HepG2 (cell line): ENCODE results near the gene ZBTB22. TPM values are rescaled to one million over a fixed set of nuclear protein-coding genes. Genes with fewer than 3 reads are reported as not detected.
A peak's percentile ranks its signal among the peaks of the same experiment; 100 is the strongest.

Experiments
- ARID4A ChIP-seq: sonication (generic); formaldehyde crosslinking; IDR thresholded peaks from 2 replicates; pipeline ENCODE4 v1.5.0; 2020; ENCODE audit warnings: mild to moderate bottlenecking, missing genetic modification reagents, borderline replicate concordance
- CEBPB ChIP-seq: IDR thresholded peaks from 2 replicates; pipeline ENCODE4 v1.6.1; 2011; ENCODE audit warnings: low read depth, low read length, improper control_type of control experiment, borderline replicate concordance
- HNRNPUL1 ChIP-seq: fragments of 200-400 bp; formaldehyde crosslinking; IDR thresholded peaks from 2 replicates; pipeline ENCODE4 v1.6.1; 2017; ENCODE audit warnings: low read depth, mild to moderate bottlenecking, low read length, moderate library complexity
- NONO ChIP-seq, 2 experiments: fragments of 450-650 bp in 1 of 2; sonication (generic) in 1 of 2; formaldehyde crosslinking in 1 of 2; IDR thresholded peaks in 1 of 2; conservative IDR thresholded peaks in 1 of 2; 2 replicates each; pipeline versions ENCODE4 v1.6.1 to v1.8.0; 2017 to 2022; ENCODE audit warnings: mild to moderate bottlenecking in 1 of 2, missing genetic modification reagents in 1 of 2, moderate library complexity in 1 of 2
- PHB2 ChIP-seq: fragments of 450-650 bp; IDR thresholded peaks from 2 replicates; pipeline ENCODE4 v1.6.1; 2018; ENCODE audit not compliant: partially characterized antibody
- REL ChIP-seq: sonication (generic); formaldehyde crosslinking; conservative IDR thresholded peaks from 2 replicates; pipeline ENCODE4 v1.8.0; 2022; ENCODE audit warnings: mild to moderate bottlenecking, missing genetic modification reagents, moderate library complexity
- RXRA ChIP-seq: sonication (generic); formaldehyde crosslinking; IDR thresholded peaks from 2 replicates; pipeline ENCODE4 v1.5.1; 2020; ENCODE audit warnings: missing genetic modification reagents
- SMYD3 ChIP-seq: sonication (generic); formaldehyde crosslinking; IDR thresholded peaks from 2 replicates; pipeline ENCODE4 v1.8.1; 2023; ENCODE audit warnings: mild to moderate bottlenecking, missing genetic modification reagents
- SPEN ChIP-seq: sonication (generic); formaldehyde crosslinking; IDR thresholded peaks from 2 replicates; pipeline ENCODE4 v1.5.1; 2020; ENCODE audit warnings: low read depth, mild to moderate bottlenecking, missing genetic modification reagents
- TBP ChIP-seq: sonication (generic); formaldehyde crosslinking; IDR thresholded peaks from 2 replicates; pipeline ENCODE4 v1.5.0; 2020; ENCODE audit warnings: missing genetic modification reagents
- TRAFD1 ChIP-seq: sonication (generic); formaldehyde crosslinking; IDR thresholded peaks from 2 replicates; pipeline ENCODE4 v1.5.1; 2020; ENCODE audit warnings: missing genetic modification reagents, mild to moderate bottlenecking, borderline replicate concordance
- ZC3H13 ChIP-seq: sonication (generic); formaldehyde crosslinking; IDR thresholded peaks from 2 replicates; pipeline ENCODE4 v1.8.1; 2023; ENCODE audit warnings: mild to moderate bottlenecking, missing genetic modification reagents, moderate library complexity
- ZFP91 ChIP-seq: sonication (generic); formaldehyde crosslinking; IDR thresholded peaks from 2 replicates; pipeline ENCODE4 v1.9.0; 2022; ENCODE audit warnings: missing genetic modification reagents, mild to moderate bottlenecking, borderline replicate concordance
- ZHX1 ChIP-seq: sonication (generic); formaldehyde crosslinking; IDR thresholded peaks from 2 replicates; pipeline ENCODE4 v1.8.1; 2022; ENCODE audit warnings: low read depth, mild to moderate bottlenecking, missing genetic modification reagents
- ZNF136 ChIP-seq: sonication (generic); formaldehyde crosslinking; IDR thresholded peaks from 2 replicates; pipeline ENCODE4 v1.8.1; 2022; ENCODE audit warnings: low read depth, mild to moderate bottlenecking, moderate library complexity, missing genetic modification reagents
- ZNF451 ChIP-seq: sonication (generic); formaldehyde crosslinking; IDR thresholded peaks from 2 replicates; pipeline ENCODE4 v1.5.0; 2020; ENCODE audit warnings: mild to moderate bottlenecking, missing genetic modification reagents
- ZNF496 ChIP-seq: sonication (generic); formaldehyde crosslinking; IDR thresholded peaks from 2 replicates; pipeline ENCODE4 v1.8.1; 2023; ENCODE audit warnings: mild to moderate bottlenecking, moderate library complexity, missing genetic modification reagents; ENCODE audit not compliant: insufficient replicate concordance
- ZNF615 ChIP-seq: sonication (generic); formaldehyde crosslinking; IDR thresholded peaks from 2 replicates; pipeline ENCODE4 v1.5.0; 2020; ENCODE audit warnings: mild to moderate bottlenecking, missing genetic modification reagents, borderline replicate concordance
- polyA plus RNA-seq, 8 experiments: library from polyadenylated mRNA; depleted of rRNA in 3 of 8; stranded (reverse) in 7 of 8; unstranded in 1 of 8; fragments of >200 nt; fragmentation: Illumina TruSeq in 4 of 8; extraction: Trizol in 4 of 8; gene quantifications; 2 replicates each; pipeline versions ENCODE4 v1.2.1 to v1.2.3, GENCODE V29; 2011 to 2016; ENCODE audit warnings: low read depth in 4 of 8, missing spikeins in 1 of 8, mixed read lengths in 1 of 8; ENCODE audit not compliant: insufficient read depth in 1 of 8
- total RNA-seq, 5 experiments: library from RNA; depleted of rRNA; stranded (reverse); fragments of >200 nt; fragmentation: Illumina TruSeq; extraction: Trizol; gene quantifications; 2 replicates each; pipeline ENCODE4 v1.2.3, GENCODE V29; 2016; ENCODE audit warnings: low read depth in 1 of 5

The ZBTB22 gene
- total and polyA plus RNA-seq, 2 of the 13 experiments (the other 11 are each of a cell fraction or from before 2014, with no cell fraction given) = 8.0 to 10.6 TPM

GRCh38 chr6:33296797-33297405, 20.6 kb downstream of the ZBTB22 start (continued):
- TF ChIP-seq ARID4A (CRISPR knock-in tag) = no peak; the same call in 1 of the 2 replicates
- TF ChIP-seq SPEN (CRISPR knock-in tag) = no peak
- no peak for TF ChIP-seq ZNF496 (CRISPR knock-in tag)
- TF ChIP-seq TRAFD1 (CRISPR knock-in tag) = 0 out of 2 replicates have a peak, but pooled peaks have one; percentile 16
- no peak for TF ChIP-seq TBP (CRISPR knock-in tag)
- no peak for TF ChIP-seq HNRNPUL1
- TF ChIP-seq ZC3H13 (CRISPR knock-in tag) = peak; percentile 61
- peak; percentile 54; the same call in 1 of the 2 replicates for TF ChIP-seq ZFP91
- TF ChIP-seq PHB2 = no peak
- TF ChIP-seq CEBPB = no peak
- no peak for TF ChIP-seq ZHX1 (CRISPR knock-in tag)
- TF ChIP-seq ZNF615 (CRISPR knock-in tag) = no peak
- 0 out of 2 replicates have a peak, but pooled peaks have one; percentile 57 for TF ChIP-seq REL (CRISPR knock-in tag)
- no peak for TF ChIP-seq ZNF136 (CRISPR knock-in tag)
- TF ChIP-seq ZNF451 (CRISPR knock-in tag) = 0 out of 2 replicates have a peak, but pooled peaks have one; percentile 26
- TF ChIP-seq SMYD3 = no peak
- TF ChIP-seq RXRA = 0 out of 2 replicates have a peak, but pooled peaks have one; percentile 16
- TF ChIP-seq NONO (IDR thresholded peaks at IDR 0.05) = no peak
- TF ChIP-seq NONO (CRISPR knock-in tag; conservative IDR thresholded peaks at IDR 0.05) = 0 out of 2 replicates have a peak, but pooled peaks have one; percentile 39
